ENCODE data around the gene KIAA1549. TPM values are rescaled to one million over a fixed set of nuclear protein-coding genes. Genes with fewer than 3 reads are reported as not detected.

KIAA1549 gene
- total RNA-seq, 2 donors from 2014 or later, result 0.95 to 1.8 TPM

GRCh38 chr7:138951953-138952352 lies 29.2 kb downstream of the KIAA1549 start:
- no peaks in the 10 kb centered on the region for H3K36me3 ChIP-seq
- H3K27me3 ChIP-seq (replicated peaks; ENCODE audit: insufficient read depth), result no peaks in the 10 kb centered on the region
- DNase-seq (ENCODE audit: low spot score) (no peak), ATAC-seq (ENCODE audit: insufficient number of reproducible peaks, low FRiP score, low read depth) (no peak)
- H3K4me1 ChIP-seq (ENCODE audit: control insufficient read depth in 1 of 2, low read depth in 2 of 2), result no peaks in the 10 kb centered on the region
- no peak overlapping the region for H3K27ac ChIP-seq
- no peak for TF ChIP-seq CTCF (IDR thresholded peaks at IDR 0.05)
- no peak overlapping the region for H3K4me3 ChIP-seq
- H3K9me3 ChIP-seq, result no peaks in the 10 kb centered on the region

GRCh38 chr7:138949421-138950088 lies 31.6 kb downstream of the KIAA1549 start:
- Histone ChIP-seq H3K4me1 (ENCODE audit: control insufficient read depth in 1 of 2, low read depth in 2 of 2) (no peaks in the 10 kb centered on the region), H3K27me3 (replicated peaks; ENCODE audit: insufficient read depth) (no peaks in the 10 kb centered on the region), H3K27ac (no peak overlapping the region), H3K9me3 (no peaks in the 10 kb centered on the region), H3K4me3 (no peak overlapping the region), H3K36me3 (no peaks in the 10 kb centered on the region)
- ATAC-seq (ENCODE audit: insufficient number of reproducible peaks, low FRiP score, low read depth) (no peak), DNase-seq (ENCODE audit: low spot score) (no peak)
- no peak for TF ChIP-seq CTCF (IDR thresholded peaks at IDR 0.05)

GRCh38 chr7:138948403-138948802 lies 32.8 kb downstream of the KIAA1549 start:
- no peak for ATAC-seq (ENCODE audit: insufficient number of reproducible peaks, low FRiP score, low read depth)

GRCh38 chr7:138945821-138946220 lies 35.4 kb downstream of the KIAA1549 start:
- DNase-seq (ENCODE audit: low spot score) (no peak), ATAC-seq (ENCODE audit: insufficient number of reproducible peaks, low FRiP score, low read depth) (no peak)
- no peaks in the 10 kb centered on the region for H3K4me1 ChIP-seq (ENCODE audit: control insufficient read depth in 1 of 2, low read depth in 2 of 2)
- TF ChIP-seq CTCF (IDR thresholded peaks at IDR 0.05), result no peak
- no peaks in the 10 kb centered on the region for H3K9me3 ChIP-seq
- no peaks in the 10 kb centered on the region for H3K27me3 ChIP-seq (replicated peaks; ENCODE audit: insufficient read depth)
- H3K4me3 ChIP-seq, result no peak overlapping the region
- H3K36me3 ChIP-seq, result no peaks in the 10 kb centered on the region
- H3K27ac ChIP-seq, result no peak overlapping the region

More at GRCh38 chr7:138948403-138948802, 32.8 kb downstream of the KIAA1549 start:
- no peak for TF ChIP-seq CTCF (IDR thresholded peaks at IDR 0.05)
- Histone ChIP-seq H3K4me1 (ENCODE audit: control insufficient read depth in 1 of 2, low read depth in 2 of 2) (no peaks in the 10 kb centered on the region), H3K4me3 (no peak overlapping the region), H3K27ac (no peak overlapping the region), H3K9me3 (no peaks in the 10 kb centered on the region), H3K27me3 (replicated peaks; ENCODE audit: insufficient read depth) (no peaks in the 10 kb centered on the region), H3K36me3 (no peaks in the 10 kb centered on the region)
- no peak for DNase-seq (ENCODE audit: low spot score)

GRCh38 chr7:138945154-138945553 lies 36.0 kb downstream of the KIAA1549 start:
- DNase-seq (ENCODE audit: low spot score), result no peak
- no peak for ATAC-seq (ENCODE audit: insufficient number of reproducible peaks, low FRiP score, low read depth)
- no peak for TF ChIP-seq CTCF (IDR thresholded peaks at IDR 0.05)

More at GRCh38 chr7:138945154-138945553, 36.0 kb downstream of the KIAA1549 start:
- Histone ChIP-seq H3K27me3 (replicated peaks; ENCODE audit: insufficient read depth) (no peaks in the 10 kb centered on the region), H3K27ac (no peak overlapping the region), H3K9me3 (no peaks in the 10 kb centered on the region), H3K4me3 (no peak overlapping the region), H3K36me3 (no peaks in the 10 kb centered on the region), H3K4me1 (ENCODE audit: control insufficient read depth in 1 of 2, low read depth in 2 of 2) (no peaks in the 10 kb centered on the region)
